Tibial nerve (tissue), 4 donors: ENCODE results near the gene CASS4. TPM values are rescaled to one million over a fixed set of nuclear protein-coding genes. Genes with fewer than 3 reads are reported as not detected.
"Not testable (repeated sequence)": the region's sequence is repeated elsewhere in the genome, so short reads cannot be mapped to it uniquely, and the experiment has no call there.

Source experiments
- DNase-seq, 2 donors: peaks; one replicate each; pipeline ENCODE4 v3.0.0-alpha.2; 2019; ENCODE audit warnings: low spot score in 2 of 2
- H3K27ac ChIP-seq, 4 donors: fragments of 200-600 bp; sonication (generic) in 3 of 4; one replicate each; pipeline ENCODE4 v1.5.1; 2017 to 2019; ENCODE audit warnings: mild to moderate bottlenecking in 1 of 4
- H3K27me3 ChIP-seq, 2 donors: fragments of 200-600 bp; sonication (generic) in 1 of 2; one replicate each; pipeline versions ENCODE4 v1.5.1 to v1.6.0; 2017 to 2019
- H3K36me3 ChIP-seq, 3 donors: fragments of 200-600 bp; sonication (generic); one replicate each; pipeline ENCODE4 v1.5.1; 2018 to 2019
- H3K4me1 ChIP-seq, 4 donors: fragments of 200-600 bp; sonication (generic) in 3 of 4; one replicate each; pipeline ENCODE4 v1.5.1; 2017 to 2019
- H3K4me3 ChIP-seq, 4 donors: fragments of 200-600 bp; sonication (generic) in 3 of 4; one replicate each; pipeline ENCODE4 v1.5.1; 2017 to 2019; ENCODE audit warnings: mild to moderate bottlenecking in 1 of 4, moderate library complexity in 1 of 4
- H3K9me3 ChIP-seq, 4 donors: fragments of 200-600 bp; sonication (generic) in 3 of 4; one replicate each; pipeline ENCODE4 v1.5.1; 2017 to 2019
- EP300 ChIP-seq, 2 donors: sonication (generic); formaldehyde crosslinking; IDR thresholded peaks; one replicate each; pipeline ENCODE4 v1.6.1; 2017; ENCODE audit warnings: antibody characterized with exemption in 2 of 2, mild to moderate bottlenecking in 1 of 2
- POLR2A ChIP-seq, 2 donors: fragments of 450-650 bp; IDR thresholded peaks; one replicate each; pipeline ENCODE4 v1.6.1; 2017; ENCODE audit warnings: antibody characterized with exemption in 2 of 2, mild to moderate bottlenecking in 2 of 2, moderate library complexity in 2 of 2
- WGBS, 2 donors: methylation state at CpG; one replicate each; pipeline ENCODE4 v1.1.5; 2018; 5-methylcytosine and 5-hydroxymethylcytosine counted together
- total RNA-seq, 4 donors: library from RNA; depleted of rRNA; stranded (reverse); fragments of >200 nt; gene quantifications; one replicate each; pipeline ENCODE4 v1.1.0, GENCODE V29; 2016
- TF ChIP-seq, protein P1 (sequence below), 5 experiments: fragments of 200-600 bp in 3 of 5; fragments of 450-650 bp in 2 of 5; sonication (generic) in 3 of 5; IDR thresholded peaks; one replicate each; pipeline ENCODE4 v1.5.1; 2016 to 2019; ENCODE audit warnings: antibody characterized with exemption in 5 of 5, mild to moderate bottlenecking in 3 of 5, moderate library complexity in 2 of 5

CASS4 gene
- total RNA-seq, 4 donors from 2014 or later = 2.0 to 7.5 (median 3.6) TPM

DNA sequence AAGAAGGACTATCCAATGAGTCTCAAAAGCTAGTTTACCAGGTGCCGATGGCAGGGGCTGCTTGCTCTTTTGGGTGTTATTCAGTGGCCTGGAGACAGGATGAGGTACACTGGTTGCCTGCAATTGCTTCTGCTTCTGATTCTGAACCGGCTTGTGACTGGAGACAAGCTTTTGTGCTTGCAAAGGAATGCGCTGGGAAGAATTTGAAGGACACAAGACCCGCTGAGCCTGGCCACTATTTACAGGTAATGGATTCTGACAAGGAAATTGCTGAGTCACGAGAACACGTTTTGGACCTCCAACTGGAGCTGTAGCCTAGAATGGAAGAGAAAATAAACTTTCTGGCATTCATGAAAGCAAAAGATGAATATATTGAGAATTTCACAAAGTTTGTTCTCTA lies 25.8 kb upstream of the CASS4 start:
- TF ChIP-seq EP300 (IDR thresholded peaks at IDR 0.05) = no peak
- no peak for TF ChIP-seq POLR2A (IDR thresholded peaks at IDR 0.05)
- TF ChIP-seq, protein P1, sequence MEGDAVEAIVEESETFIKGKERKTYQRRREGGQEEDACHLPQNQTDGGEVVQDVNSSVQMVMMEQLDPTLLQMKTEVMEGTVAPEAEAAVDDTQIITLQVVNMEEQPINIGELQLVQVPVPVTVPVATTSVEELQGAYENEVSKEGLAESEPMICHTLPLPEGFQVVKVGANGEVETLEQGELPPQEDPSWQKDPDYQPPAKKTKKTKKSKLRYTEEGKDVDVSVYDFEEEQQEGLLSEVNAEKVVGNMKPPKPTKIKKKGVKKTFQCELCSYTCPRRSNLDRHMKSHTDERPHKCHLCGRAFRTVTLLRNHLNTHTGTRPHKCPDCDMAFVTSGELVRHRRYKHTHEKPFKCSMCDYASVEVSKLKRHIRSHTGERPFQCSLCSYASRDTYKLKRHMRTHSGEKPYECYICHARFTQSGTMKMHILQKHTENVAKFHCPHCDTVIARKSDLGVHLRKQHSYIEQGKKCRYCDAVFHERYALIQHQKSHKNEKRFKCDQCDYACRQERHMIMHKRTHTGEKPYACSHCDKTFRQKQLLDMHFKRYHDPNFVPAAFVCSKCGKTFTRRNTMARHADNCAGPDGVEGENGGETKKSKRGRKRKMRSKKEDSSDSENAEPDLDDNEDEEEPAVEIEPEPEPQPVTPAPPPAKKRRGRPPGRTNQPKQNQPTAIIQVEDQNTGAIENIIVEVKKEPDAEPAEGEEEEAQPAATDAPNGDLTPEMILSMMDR (IDR thresholded peaks at IDR 0.05) = no peak
- no peak for DNase-seq
- 93 to 94% methylated on average over 6 of the region's 6 CpGs for WGBS, 2 donors

DNA sequence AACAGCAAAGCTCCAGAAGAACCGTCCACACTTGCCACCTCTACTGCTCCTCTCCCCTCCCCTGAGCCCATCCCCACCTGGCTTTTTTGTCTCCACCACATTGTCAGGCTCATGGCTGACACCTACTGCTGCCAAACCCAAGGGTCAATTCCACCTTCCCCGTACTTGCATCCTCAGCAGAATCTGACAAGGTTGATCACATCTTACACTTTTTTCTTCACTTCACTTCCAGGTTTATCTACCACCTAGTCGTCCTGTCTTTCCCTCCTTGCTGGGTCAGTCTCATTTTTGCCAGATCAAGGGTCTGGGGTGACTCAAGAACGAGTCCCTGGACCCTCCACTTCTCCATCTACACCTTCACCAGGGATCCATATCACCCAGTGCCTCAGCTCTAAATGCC lies 23.2 kb upstream of the CASS4 start:
- DNase-seq = no peak
- Histone ChIP-seq H3K27ac (no peak overlapping the region), H3K9me3 (no peaks in the 10 kb centered on the region), H3K36me3 (peaks cover 0 to 3% (median 0%) of the 10 kb centered on the region in 3 donors), H3K4me1 (peaks cover 0 to 29% (median 16%) of the 10 kb centered on the region in 4 donors), H3K27me3 (no peaks in the 10 kb centered on the region), H3K4me3 (no peak overlapping the region)
- TF ChIP-seq POLR2A (IDR thresholded peaks at IDR 0.05) (no peak), EP300 (IDR thresholded peaks at IDR 0.05) (no peak)
- TF ChIP-seq, protein P1 (IDR thresholded peaks at IDR 0.05) = no peak
- 88 to 95% methylated on average over 4 of the region's 4 CpGs for WGBS, 2 donors

More for the DNA sequence above, 25.8 kb upstream of the CASS4 start:
- no peak overlapping the region for H3K27ac ChIP-seq
- H3K4me3 ChIP-seq = no peak overlapping the region
- no peaks in the 10 kb centered on the region for H3K27me3 ChIP-seq
- no peaks in the 10 kb centered on the region for H3K9me3 ChIP-seq
- peaks cover 0 to 21% (median 8%) of the 10 kb centered on the region in 4 donors for H3K4me1 ChIP-seq
- peaks cover 0 to 3% (median 0%) of the 10 kb centered on the region in 3 donors for H3K36me3 ChIP-seq

DNA sequence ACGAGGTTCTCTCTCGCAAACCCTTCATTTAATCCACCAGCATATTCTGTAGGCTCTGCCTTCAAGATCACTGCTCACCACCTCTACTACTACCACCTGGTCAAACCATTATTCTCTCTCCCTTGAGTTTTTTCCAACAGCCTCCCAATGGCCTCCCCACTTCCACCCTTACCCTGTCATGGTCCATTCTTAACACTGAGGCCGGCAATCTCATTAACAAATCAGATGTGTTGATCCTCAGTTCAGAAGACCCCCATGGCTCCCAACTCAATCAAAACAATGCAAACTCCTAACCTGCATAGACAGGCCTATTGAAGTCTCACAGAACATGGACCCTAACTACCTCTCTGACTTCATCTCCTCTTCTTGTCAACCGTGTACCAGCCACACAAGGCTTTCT lies 22.3 kb upstream of the CASS4 start:
- H3K36me3 ChIP-seq = peaks cover 0 to 3% (median 0%) of the 10 kb centered on the region in 3 donors
- no peak overlapping the region for H3K27ac ChIP-seq
- peaks cover 0 to 31% (median 22%) of the 10 kb centered on the region in 4 donors for H3K4me1 ChIP-seq
- H3K9me3 ChIP-seq = no peaks in the 10 kb centered on the region
- no peaks in the 10 kb centered on the region for H3K27me3 ChIP-seq
- TF ChIP-seq POLR2A (IDR thresholded peaks at IDR 0.05) (no peak), EP300 (IDR thresholded peaks at IDR 0.05) (no peak)
- TF ChIP-seq, protein P1 (IDR thresholded peaks at IDR 0.05) = no peak
- 95 to 97% methylated on average over 4 of the region's 4 CpGs for WGBS, 2 donors
- no peak overlapping the region for H3K4me3 ChIP-seq
- no peak for DNase-seq

DNA sequence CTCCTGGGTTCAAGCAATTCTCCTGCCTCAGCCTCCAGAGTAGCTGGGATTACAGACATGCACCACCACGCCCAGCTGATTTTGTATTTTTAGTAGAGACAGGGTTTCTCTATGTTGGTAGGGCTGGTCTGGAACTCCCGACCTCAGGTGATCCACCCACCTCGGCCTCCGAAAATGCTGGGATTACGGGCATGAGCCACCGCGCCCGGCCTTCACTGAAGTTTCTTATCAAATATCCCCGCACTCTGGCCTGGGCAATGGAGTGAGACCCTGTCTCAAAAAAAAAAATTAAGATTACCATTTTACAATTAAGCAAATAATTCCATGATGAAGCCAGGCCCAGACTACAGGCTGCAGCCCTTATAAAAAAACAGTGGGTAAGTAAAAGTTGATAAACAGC lies 21.7 kb upstream of the CASS4 start:
- H3K27me3 ChIP-seq, H3K4me3 ChIP-seq, DNase-seq, H3K27ac ChIP-seq, H3K9me3 ChIP-seq, H3K36me3 ChIP-seq: not testable (repeated sequence)
- H3K4me1 ChIP-seq = peaks cover 0 to 31% (median 20%) of the 10 kb centered on the region in 4 donors
- 96 to 97% methylated on average over 9 of the region's 9 CpGs for WGBS, 2 donors

DNA sequence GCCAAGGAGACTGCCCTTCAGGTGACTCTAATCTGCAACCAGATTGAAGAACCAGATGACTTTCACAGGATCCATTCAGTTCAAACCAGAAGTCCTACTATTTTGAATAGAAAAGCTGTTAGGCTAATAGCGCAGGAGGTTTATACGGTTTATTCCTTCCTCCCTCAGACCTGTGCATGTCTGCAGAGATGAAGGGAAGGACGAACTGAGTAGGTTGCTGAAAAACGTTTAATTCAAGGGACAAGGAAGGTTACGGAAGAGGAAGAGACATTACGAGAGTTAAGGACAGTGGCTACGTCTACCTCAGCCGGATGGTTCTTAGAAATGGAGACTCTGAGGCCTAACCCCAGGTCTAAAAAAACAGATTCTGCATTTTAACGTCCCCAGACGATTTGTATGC lies 21.0 kb upstream of the CASS4 start:
- no peaks in the 10 kb centered on the region for H3K9me3 ChIP-seq
- no peak overlapping the region for H3K27ac ChIP-seq
- TF ChIP-seq, protein P1 (IDR thresholded peaks at IDR 0.05) = no peak
- no peak for TF ChIP-seq EP300 (IDR thresholded peaks at IDR 0.05)
- no peak for TF ChIP-seq POLR2A (IDR thresholded peaks at IDR 0.05)
- H3K36me3 ChIP-seq = peaks cover 0 to 10% (median 7%) of the 10 kb centered on the region in 3 donors
- no peak for DNase-seq
- H3K27me3 ChIP-seq = no peaks in the 10 kb centered on the region
- H3K4me1 ChIP-seq = peaks cover 0 to 31% (median 20%) of the 10 kb centered on the region in 4 donors
- H3K4me3 ChIP-seq = peak overlapping the region in 1 of 4 donors; percentile 68
- 22 to 27% methylated on average over 10 of the region's 10 CpGs for WGBS, 2 donors
